Heart left ventricle (tissue), 13 donors: Measurements from ENCODE around the gene TASL.

Source experiments
- POLR2A ChIP-seq, 2 donors: fragments of 450-650 bp; IDR thresholded peaks; one replicate each; pipeline ENCODE4 v1.6.1; 2017; ENCODE audit warnings: antibody characterized with exemption in 2 of 2, mild to moderate bottlenecking in 2 of 2, moderate library complexity in 2 of 2
- TF ChIP-seq, protein P1 (sequence below), 12 donors: fragments of 200-600 bp; sonication (generic) in 4 of 12; IDR thresholded peaks; one replicate each; pipeline versions ENCODE4 v1.5.0 to v1.8.0; 2018 to 2022; ENCODE audit warnings: antibody characterized with exemption in 12 of 12, mild to moderate bottlenecking in 5 of 12
- donor health status: ischemic (EF 13 %, LVEDD 7.1; RV severe dilation, severe dysfunction).
- donor health status: DM: no; HTN: yes; CAD: no.
- donor health status: DM: no; HTN: no; CAD: no.
- donor health status: ischemic (EF 25% LVEDD 6.9; RV normal size, moderate dysfunction).
- donor health status: ischemic (EF 25% LVEDD 5.7; RV mildly dilated, moderate dysfunction).
- donor health status: ischemic (EF 35%, LVEDD 5.7; RV mildly dilated, moderate dysfunction).
- donor health status: nonischemic (EF 11% LVEDD 7.7; RV severe dilation, severe dysfunction).
- donor health status: DM: yes; HTN: yes; CAD: no.
- donor health status: PGD.
- donor health status: ischemic (EF 29% LVEDD 5.4; RV normal size, mild dysfunction).
- donor health status: nonischemic (EF 23%, LVEDD 6.1; RV moderate dilation, normal function).

DNA sequence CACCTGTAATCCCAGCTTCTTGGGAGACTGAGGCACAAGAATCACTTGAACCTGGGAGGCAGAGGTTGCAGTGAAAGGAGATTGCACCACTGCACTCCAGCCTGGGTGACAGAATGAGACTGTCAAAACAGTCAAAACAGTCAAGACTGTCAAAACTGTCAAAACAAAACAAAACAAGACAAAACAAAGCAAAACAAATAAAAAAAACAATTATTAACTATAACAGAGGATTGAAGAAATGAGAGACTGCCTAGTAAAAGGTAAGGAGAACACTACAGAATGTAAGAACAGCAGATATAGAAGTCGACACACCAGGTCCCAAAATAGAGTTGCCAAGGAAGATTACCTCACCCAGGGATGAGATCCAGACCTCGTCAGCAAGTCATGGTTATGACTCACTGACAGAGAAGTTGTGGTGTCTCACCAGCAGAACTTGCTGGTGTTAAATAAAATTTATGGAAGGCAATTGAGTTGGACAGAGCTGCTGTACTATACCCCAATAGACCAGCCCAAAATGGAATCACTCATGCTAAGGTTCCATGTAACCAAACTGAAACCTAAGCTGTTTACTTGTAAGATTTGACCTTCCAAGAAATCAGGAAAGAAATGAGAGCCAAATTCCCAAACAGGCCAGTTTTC, 43.5 kb upstream of the TASL start:
- TF ChIP-seq, protein P1, sequence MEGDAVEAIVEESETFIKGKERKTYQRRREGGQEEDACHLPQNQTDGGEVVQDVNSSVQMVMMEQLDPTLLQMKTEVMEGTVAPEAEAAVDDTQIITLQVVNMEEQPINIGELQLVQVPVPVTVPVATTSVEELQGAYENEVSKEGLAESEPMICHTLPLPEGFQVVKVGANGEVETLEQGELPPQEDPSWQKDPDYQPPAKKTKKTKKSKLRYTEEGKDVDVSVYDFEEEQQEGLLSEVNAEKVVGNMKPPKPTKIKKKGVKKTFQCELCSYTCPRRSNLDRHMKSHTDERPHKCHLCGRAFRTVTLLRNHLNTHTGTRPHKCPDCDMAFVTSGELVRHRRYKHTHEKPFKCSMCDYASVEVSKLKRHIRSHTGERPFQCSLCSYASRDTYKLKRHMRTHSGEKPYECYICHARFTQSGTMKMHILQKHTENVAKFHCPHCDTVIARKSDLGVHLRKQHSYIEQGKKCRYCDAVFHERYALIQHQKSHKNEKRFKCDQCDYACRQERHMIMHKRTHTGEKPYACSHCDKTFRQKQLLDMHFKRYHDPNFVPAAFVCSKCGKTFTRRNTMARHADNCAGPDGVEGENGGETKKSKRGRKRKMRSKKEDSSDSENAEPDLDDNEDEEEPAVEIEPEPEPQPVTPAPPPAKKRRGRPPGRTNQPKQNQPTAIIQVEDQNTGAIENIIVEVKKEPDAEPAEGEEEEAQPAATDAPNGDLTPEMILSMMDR (IDR thresholded peaks at IDR 0.05), result no peak
- TF ChIP-seq POLR2A (IDR thresholded peaks at IDR 0.05), result no peak
